GM21390 (cell line): ENCODE measurements around the gene POP7.

Experiments used
- ATAC-seq: cut with Tn5 transposase; IDR thresholded peaks from one replicate; pipeline ENCODE4 v1.9.1; 2021; ENCODE audit not compliant: unreplicated experiment

POP7 gene

DNA sequence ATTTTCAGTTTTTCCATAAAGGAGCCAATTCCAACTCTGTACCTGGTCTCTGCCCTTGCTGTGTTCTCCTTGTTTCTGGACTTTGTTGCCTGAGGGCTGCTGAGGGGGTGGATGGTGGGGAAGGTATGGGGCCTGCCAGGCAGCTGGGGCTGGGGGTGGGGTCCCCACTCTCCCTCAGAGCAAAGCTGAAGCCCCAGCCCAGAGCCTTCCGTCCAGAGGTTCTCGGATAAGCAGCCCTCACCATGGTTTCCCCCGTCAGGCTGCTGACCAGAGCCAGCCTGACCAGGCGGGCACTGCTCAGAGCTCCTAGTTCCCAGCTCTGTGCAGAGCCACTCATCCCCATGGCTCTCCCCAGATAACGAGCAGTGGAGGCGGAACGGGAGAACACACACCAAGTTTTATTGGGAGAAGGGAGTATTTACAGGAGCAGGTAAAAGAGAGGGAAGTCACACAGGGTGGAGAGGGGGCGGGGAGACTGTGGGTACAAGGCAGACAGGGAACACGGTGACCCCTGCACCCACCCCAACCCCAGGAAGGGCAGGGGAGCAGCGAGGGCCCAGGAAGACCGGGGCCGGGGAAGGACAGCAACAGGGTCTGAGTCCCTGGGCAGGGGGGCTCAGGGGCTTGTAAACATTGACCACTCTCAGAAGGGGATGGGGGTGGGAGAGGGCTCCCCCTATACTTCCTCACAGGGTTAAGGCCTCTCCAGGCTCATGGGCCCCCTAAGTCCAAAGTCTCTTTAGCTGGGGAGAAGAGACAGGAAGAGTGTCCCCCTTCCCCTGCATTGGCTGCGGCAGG is 26.6 kb upstream of the POP7 start:
- no peak for ATAC-seq

DNA sequence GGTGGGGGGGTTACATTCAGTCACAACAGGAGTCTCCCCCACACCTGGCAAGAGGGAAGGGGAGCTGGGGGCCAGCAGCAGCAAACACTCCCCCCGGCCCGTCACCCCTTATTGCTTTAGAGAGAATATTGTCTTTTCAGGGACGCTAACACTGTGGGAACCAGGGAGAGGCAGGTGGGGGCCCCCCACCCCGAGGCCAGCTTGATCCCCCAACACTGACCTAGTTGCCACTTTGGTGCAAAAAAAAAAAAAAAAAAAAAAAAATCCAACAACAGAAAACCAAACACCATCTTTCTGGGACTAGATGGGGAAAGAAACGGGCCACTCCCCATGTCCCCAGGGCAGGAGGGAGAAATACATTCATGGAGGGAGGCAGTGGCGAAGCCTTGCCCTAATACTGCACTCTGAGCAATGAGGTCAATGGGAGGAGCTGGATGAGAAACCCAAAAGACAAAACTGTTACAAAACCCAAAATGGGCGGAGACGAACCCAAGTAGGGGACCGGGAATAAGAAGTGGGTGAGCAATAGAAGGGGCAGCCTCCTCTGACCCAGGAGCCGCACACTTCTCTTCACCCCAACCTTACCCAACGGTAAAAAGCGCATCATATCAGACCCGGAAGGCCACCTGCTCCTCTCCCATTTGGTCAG is 25.9 kb upstream of the POP7 start:
- no peak for ATAC-seq

DNA sequence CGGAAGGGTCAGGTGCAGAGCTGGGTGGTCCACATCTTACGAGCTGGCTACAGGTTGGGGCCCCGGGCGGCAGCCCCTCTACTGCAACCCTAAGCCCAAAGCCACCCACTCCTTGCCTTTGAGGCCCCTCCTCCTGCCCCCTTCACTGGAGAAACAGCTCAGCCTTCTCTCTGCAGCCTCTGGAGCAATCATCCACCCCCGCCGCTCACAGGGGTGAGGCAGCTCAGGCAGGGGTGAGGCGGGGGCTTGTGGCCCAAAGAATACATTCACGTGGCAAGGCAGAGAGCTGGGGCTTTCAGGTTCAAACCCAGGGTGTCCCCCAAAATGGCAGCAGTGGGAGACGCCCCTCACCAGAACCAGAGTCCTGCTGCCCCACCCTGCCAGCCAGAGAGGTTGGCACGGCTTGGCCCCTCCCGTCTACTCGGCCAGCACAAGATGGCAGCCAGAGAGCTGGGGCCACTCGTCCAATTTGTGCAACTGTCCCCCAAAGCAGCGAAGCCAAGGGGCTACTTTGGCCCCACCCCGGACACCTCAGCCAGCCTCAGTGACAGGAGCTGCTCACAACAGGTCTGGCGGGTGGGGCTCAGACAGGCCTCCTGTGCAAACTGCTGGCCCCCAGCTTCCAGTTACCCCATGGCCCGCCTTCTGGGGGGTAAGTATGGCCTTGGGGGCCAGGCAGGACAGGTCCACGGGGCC is 25.2 kb upstream of the POP7 start:
- ATAC-seq, result no peak

DNA sequence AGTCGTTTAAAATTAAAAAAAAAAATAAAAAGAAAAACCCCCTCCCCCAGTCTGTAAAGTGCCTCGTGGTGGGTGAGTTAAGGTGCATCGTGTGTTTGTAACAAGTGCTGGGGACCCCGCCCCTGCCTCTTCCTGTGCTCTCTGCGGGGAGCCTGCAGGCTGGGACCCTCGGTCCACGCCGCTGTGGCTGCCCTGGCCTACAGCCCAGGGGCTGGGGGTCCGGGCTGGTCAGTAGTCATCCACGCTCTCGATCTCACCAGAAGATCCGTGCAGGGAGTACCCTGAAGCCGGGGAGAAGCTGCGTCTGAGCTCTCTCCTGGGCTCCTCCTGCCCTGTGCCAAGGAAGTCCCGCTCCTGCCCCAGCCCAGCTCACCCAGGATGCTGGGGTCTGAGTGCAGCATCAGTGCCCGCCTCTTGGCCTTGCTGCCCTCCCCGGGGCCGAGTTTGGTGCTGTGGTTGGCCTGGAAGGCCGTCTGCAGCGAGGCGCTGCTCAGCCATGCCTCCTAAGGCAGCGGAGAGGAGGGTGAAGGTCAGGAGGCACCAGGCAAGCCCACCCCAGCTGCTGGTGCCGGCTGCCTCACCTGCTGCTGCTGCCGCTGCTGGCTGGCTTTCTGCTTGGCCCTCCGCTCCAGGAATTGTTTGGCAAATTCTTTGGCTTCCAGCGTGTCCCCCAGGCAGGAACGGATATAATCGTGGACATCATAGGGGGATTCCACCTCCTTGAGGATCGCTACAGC is 24.3 kb upstream of the POP7 start:
- ATAC-seq, result no peak

DNA sequence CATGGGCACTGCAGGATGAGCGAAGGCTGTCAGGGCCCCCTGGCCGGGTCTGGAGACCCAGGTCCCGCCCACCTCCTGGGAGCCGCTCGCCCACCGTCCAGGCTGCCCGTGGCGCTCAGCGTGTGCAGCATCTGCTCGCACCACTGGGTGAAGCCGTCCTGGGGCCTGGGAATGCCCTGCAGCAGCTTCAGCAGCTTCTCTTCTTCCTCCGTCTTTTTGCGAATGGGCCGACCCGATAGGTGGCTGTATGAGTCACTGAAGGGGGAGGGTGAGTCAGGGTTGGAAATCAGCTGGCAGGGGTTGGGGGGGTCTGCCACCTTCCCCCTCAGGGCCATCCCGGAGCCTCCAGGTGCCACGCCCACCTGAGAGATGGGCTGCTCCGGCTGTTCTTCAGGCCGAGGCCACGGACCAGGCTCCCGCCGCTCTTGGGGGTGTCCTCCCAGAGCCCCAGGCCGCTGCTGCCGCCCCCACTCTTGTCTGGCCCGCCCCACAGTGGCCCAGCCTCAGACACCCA is 23.6 kb upstream of the POP7 start:
- ATAC-seq, result no peak

DNA sequence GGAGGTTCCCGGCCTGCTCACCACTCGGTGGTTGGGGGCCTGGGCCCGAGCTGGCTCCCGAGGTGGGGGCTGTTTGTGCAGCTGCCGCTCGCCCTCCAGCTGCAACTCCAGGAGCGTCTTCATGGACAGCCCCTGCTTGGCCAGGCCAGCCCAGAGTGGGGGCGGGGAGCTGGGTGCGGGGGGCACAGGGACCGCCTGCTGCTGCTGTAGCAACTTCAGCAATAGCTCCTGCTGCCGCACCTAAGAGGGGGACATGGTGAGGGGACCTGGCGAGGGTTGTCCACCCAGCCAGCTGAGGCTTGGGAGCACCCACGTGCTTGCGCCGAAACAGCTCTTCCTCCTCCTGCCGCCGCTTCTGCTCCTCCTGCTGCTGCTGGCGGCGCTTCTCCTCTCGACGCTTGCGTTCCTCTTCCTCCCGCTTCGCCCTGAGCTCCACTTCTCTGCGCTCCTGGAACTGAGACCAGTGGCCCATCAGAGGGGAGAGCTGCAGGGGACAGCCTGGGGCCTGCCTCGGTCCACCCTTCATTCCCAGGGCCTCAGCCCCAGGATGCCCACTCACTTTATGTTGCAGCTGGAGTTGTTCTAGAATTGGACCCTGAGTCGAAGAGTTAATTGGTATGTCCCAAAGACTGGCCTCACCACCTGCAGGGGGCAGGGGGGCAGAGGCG is 22.8 kb upstream of the POP7 start:
- ATAC-seq, result no peak

DNA sequence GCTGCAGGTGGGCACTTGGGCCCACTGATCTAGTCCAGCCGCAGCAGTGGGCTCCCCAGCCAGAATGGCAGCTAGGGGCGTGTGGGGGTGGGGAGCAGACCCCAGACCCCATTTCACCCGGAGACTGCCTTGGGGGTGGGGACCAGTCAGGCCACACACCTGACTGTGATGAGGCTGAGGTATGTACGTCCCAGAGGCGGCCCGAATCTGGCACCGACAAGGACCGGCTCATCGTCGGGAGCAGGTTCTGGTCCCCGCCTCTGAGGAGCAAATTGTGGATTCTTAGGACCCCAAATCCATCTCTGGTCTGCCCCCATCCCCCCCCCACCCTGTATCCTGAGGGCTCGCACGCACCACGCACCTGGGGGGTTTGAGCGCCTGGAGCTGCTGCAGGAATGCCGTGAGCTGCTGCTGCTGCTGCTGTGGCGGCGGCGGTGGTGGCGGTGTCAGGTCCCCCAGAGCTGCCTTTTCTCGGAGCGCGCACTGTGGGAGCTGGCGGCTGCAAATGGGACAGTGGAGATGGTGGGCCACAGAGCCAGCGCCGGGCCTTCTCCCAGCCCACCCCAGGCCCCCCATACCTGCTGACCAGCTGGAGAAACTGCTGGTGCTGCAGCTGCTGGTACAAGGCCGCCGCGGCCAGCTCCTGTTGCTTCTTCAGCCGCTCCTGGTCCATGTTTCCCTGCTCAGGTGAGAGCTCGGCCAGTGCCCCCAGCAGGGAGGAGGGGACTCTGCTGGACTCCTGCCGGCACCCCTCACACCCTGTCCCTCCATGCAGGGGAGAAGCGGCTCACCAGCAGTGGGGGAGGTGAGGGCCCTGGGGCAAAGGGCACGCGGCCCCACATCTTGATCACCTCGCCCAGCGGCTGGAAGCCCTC is 22.0 kb upstream of the POP7 start:
- ATAC-seq, result no peak

- ATAC-seq, result no peak
Observed at GRCh38 chr7:100684534-100685042, 21.3 kb upstream of the POP7 start.

DNA sequence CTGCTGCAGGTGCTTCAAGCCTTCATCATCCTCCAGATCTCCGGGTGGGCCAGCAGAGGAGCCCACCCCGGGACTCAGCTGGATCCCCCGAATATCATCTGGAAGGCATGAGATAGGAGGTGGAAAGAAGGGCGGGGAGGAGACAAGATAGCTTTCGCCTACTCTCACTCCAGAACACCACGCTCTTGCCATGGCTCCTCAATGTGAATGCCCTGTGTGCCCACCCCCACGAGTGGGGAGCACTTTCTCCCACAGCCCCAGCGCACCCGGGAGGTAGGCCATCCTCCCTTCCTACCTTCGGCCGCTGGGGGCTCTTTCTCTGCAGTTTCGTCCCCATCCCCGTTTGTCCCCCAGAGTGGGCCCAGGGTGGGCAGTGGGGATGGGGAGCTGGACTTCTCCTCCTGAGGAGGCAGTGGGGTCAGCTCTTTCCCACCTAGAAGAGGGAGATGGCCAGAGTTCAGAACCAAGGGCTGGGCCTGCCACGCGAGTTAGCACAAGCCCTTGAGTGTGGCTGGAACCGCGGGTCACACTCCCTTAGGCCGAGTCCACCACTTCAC is 20.8 kb upstream of the POP7 start:
- ATAC-seq, result no peak

- no peak for ATAC-seq
Observed at GRCh38 chr7:100685631-100686145, 20.2 kb upstream of the POP7 start.

DNA sequence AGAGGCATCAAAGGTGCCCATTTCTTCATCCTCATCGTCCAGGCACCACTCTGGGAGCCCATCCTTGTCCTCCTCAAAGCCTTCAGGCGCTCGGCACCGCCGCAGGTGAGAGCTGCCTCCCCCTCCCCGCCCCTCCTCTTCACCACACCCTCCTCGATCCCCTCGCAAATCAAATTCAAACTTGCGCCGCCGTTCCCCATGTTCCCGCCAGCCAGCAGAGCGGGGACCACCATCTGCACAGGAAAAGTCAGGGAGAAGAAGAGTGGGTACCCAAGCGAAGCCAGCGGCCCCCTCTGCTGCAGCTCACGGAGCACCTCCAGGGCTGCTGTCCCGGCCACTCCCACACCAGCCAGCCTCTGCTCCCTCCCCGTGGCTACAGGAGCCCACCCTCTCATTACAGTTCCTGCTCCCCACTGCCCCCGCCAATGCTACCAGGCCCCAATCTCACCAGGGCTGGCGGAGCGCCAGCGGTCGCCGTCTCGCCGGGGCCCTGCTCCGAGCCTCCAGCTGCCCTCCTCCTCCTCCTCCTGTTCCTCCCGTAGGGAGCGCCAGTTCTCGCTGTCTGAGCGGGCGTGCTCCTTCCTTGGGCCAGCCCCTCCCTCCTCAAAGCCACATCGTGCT is 19.6 kb upstream of the POP7 start:
- ATAC-seq, result no peak

- ATAC-seq, result no peak
Observed at GRCh38 chr7:100686822-100687211, 19.1 kb upstream of the POP7 start.

DNA sequence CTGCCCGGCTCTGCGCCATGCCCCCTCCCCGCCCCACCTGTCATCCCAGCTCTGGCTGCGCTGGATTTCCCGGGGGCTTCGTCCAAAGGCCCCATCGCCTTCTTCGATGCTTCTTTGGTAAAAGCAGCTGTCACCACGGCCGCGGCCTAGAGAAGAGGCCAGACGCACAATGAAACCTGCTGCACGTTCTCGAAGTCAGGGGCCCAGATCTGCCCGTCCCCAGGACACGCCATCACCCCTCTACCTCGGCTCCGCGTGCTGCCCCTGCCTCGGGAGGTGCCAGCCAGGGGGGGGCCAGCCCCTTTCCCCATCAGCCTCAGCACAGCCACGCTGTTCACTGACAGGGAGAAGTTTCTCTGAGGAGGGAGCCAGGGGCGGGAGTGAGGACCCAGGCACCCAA is 18.7 kb upstream of the POP7 start:
- ATAC-seq, result no peak

GRCh38 chr7:100687751-100688300 is 18.1 kb upstream of the POP7 start:
- ATAC-seq, result no peak

GRCh38 chr7:100688326-100688860 is 17.5 kb upstream of the POP7 start:
- no peak for ATAC-seq

DNA sequence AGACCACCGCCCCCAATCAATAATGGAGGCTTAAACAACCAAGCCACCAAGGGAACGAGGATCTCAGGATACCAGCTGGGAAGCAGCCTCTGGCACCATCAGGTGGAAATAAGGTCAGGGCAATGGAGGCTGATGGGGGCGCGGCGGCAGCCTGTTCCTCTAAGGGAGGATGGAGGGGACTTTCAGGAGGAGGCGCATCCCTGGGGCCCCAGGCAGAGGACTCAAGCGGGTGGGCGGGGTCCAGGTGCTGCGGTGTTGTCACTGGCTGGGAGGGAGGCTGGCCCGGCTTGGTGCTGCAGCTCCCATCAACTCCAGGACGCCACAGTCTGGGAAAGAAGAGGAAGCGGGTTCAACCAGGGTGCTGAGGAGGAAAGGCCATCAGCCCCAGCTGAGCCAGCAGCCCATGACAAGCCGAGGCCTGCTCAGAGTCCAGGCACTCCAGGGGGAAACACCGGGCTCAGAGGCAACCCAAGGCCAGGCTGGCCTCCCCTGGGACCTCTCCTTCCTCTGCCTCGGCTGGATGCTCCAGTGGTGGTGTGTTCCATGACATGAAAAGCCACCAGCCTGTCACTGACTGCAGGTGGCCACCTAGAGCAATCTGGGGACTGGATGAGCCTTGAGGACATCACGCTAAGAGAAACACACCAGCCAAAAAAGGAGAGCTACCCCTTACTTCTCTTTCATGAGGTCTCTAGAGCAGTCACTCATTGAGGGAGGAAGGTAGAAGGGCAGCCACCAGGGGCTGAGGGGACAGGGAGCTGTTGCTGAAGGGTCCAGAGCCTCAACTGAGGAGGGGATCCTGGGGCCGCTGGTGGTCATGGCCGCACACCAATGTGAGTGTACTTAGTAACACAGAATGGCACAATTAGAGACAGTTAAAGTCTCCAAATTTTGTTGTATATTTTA is 16.4 kb upstream of the POP7 start:
- no peak for ATAC-seq
